MM.1S (cell line): Measurements from ENCODE around the gene ALAS1.
"Not testable (repeated sequence)": the region's sequence is repeated elsewhere in the genome, so short reads cannot be mapped to it uniquely, and the experiment has no call there.

Experiments
- DNase-seq: peaks from one replicate; pipeline ENCODE4 v3.0.0-alpha.2; 2015
- H2AFZ ChIP-seq: fragments of 300-600 bp; sonication (generic); 2 replicates; pipeline ENCODE4 v1.6.0; 2016; ENCODE audit warnings: antibody characterized with exemption, low read length
- H3F3A ChIP-seq: fragments of 300-600 bp; sonication (generic); 2 replicates; pipeline ENCODE4 v1.6.1; 2016; ENCODE audit warnings: mild to moderate bottlenecking, antibody characterized with exemption, low read length, moderate library complexity, mixed read lengths; ENCODE audit not compliant: insufficient read depth
- H3K27ac ChIP-seq: fragments of 300-600 bp; sonication (generic); 2 replicates; pipeline ENCODE4 v1.5.1; 2016; ENCODE audit warnings: mild to moderate bottlenecking, low read length
- H3K27me3 ChIP-seq: fragments of 300-600 bp; sonication (generic); replicated peaks from 2 replicates; pipeline ENCODE4 v1.6.0; 2016; ENCODE audit warnings: low read length; ENCODE audit not compliant: insufficient read depth
- H3K36me3 ChIP-seq: fragments of 300-600 bp; sonication (generic); replicated peaks from 2 replicates; pipeline ENCODE4 v1.6.1; 2016; ENCODE audit warnings: mild to moderate bottlenecking, low read length, mixed read lengths; ENCODE audit not compliant: insufficient read depth
- H3K4me1 ChIP-seq: fragments of 300-600 bp; sonication (generic); 2 replicates; pipeline ENCODE4 v1.6.1; 2016; ENCODE audit warnings: low read length, mixed read lengths
- H3K4me2 ChIP-seq: fragments of 300-600 bp; sonication (generic); 2 replicates; pipeline ENCODE4 v1.6.0; 2016; ENCODE audit warnings: low read depth, low read length
- H3K4me3 ChIP-seq: fragments of 300-600 bp; sonication (generic); 2 replicates; pipeline ENCODE4 v1.5.1; 2016; ENCODE audit warnings: low read length, mixed read lengths
- H3K79me2 ChIP-seq: fragments of 300-600 bp; sonication (generic); 2 replicates; pipeline ENCODE4 v1.6.1; 2016; ENCODE audit warnings: mixed run types, low read length, mixed read lengths
- H3K9ac ChIP-seq: fragments of 300-600 bp; sonication (generic); 2 replicates; pipeline ENCODE4 v1.6.1; 2016; ENCODE audit warnings: low read length, mixed read lengths
- H3K9me2 ChIP-seq: fragments of 300-600 bp; sonication (generic); replicated peaks from 2 replicates; pipeline ENCODE4 v1.6.1; 2016; ENCODE audit warnings: mild to moderate bottlenecking, low read length, mixed read lengths; ENCODE audit not compliant: insufficient read depth
- H3K9me3 ChIP-seq: fragments of 300-600 bp; sonication (generic); replicated peaks from 2 replicates; pipeline ENCODE4 v1.6.1; 2016; ENCODE audit warnings: mild to moderate bottlenecking, low read length, mixed read lengths; ENCODE audit not compliant: insufficient read depth
- H4K20me1 ChIP-seq: fragments of 300-600 bp; sonication (generic); 2 replicates; pipeline ENCODE4 v1.6.1; 2016; ENCODE audit warnings: mild to moderate bottlenecking, low read length, moderate library complexity, mixed read lengths; ENCODE audit not compliant: insufficient read depth
- CTCF ChIP-seq: fragments of 300-600 bp; sonication (generic); IDR thresholded peaks from 2 replicates; pipeline ENCODE4 v1.5.1; 2016; ENCODE audit warnings: antibody characterized with exemption, low read length, mixed read lengths
- EZH2 ChIP-seq: fragments of 300-600 bp; sonication (generic); optimal IDR thresholded peaks from 2 replicates; pipeline ENCODE3; 2017; ENCODE audit warnings: low read depth, mild to moderate bottlenecking, antibody characterized with exemption, low read length, mixed read lengths
- EZH2phosphoT487 ChIP-seq: fragments of 300-600 bp; sonication (generic); IDR thresholded peaks from 2 replicates; pipeline ENCODE4 v1.6.1; 2018; ENCODE audit warnings: antibody characterized with exemption, low read length

ALAS1 gene

GRCh38 chr3:52177701-52178042, 20.3 kb upstream of the ALAS1 start:
- Histone ChIP-seq H3K79me2 (no peaks in the 10 kb centered on the region), H3K9ac (no peak overlapping the region), H3K9me2 (no peaks in the 10 kb centered on the region), H3K4me3 (no peak overlapping the region), H3K9me3 (no peaks in the 10 kb centered on the region), H3K36me3 (no peaks in the 10 kb centered on the region), H3K4me2 (no peak overlapping the region), H4K20me1 (no peaks in the 10 kb centered on the region), H3K27me3 (no peaks in the 10 kb centered on the region), H3K27ac (no peak overlapping the region), H2AFZ (no peak overlapping the region), H3K4me1 (no peaks in the 10 kb centered on the region), H3F3A (no peaks in the 10 kb centered on the region)
- no peak for DNase-seq
- no peak for TF ChIP-seq EZH2phosphoT487
- no peak for TF ChIP-seq CTCF
- TF ChIP-seq EZH2, result no peak

DNA sequence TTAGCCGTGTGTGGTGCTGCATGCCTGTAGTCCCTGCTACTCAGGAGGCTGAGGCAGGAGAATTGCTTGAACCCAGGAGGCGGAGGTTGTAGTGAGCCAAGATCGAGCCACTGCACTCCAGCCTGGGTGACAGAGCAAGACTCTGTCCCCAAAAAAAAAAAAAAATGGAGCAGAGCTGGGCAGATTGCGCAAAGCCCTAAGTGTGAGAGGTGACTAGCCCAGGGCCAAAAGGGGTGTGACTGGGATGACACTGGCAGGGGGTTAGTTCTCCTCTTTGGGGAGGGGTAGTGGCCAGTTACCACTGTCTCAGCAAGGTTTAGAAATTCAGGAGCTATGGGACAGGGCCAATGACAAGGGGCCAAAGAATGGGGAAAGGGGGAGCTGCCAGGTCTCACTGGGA, 19.8 kb upstream of the ALAS1 start:
- H2AFZ ChIP-seq, H3K27ac ChIP-seq, H3K9me3 ChIP-seq, DNase-seq, H3K4me3 ChIP-seq, H3K27me3 ChIP-seq, H3K4me1 ChIP-seq, H3K9me2 ChIP-seq, H3K79me2 ChIP-seq, H4K20me1 ChIP-seq, H3K4me2 ChIP-seq, H3F3A ChIP-seq, H3K9ac ChIP-seq, H3K36me3 ChIP-seq: not testable (repeated sequence)

GRCh38 chr3:52178537-52178936, 19.4 kb upstream of the ALAS1 start:
- no peaks in the 10 kb centered on the region for H3K36me3 ChIP-seq
- H3K79me2 ChIP-seq, result no peaks in the 10 kb centered on the region
- no peaks in the 10 kb centered on the region for H3K9me3 ChIP-seq
- no peak overlapping the region for H3K9ac ChIP-seq
- H4K20me1 ChIP-seq, result no peaks in the 10 kb centered on the region
- H3K4me1 ChIP-seq, result no peaks in the 10 kb centered on the region
- no peak overlapping the region for H3K4me2 ChIP-seq
- TF ChIP-seq CTCF (no peak), EZH2 (no peak), EZH2phosphoT487 (no peak)
- H3K27ac ChIP-seq, result no peak overlapping the region
- no peak overlapping the region for H3K4me3 ChIP-seq
- DNase-seq, result no peak
- no peak overlapping the region for H2AFZ ChIP-seq
- H3F3A ChIP-seq, result no peaks in the 10 kb centered on the region
- no peaks in the 10 kb centered on the region for H3K9me2 ChIP-seq
- no peaks in the 10 kb centered on the region for H3K27me3 ChIP-seq

GRCh38 chr3:52181543-52181942, 16.4 kb upstream of the ALAS1 start:
- H3F3A ChIP-seq, result no peaks in the 10 kb centered on the region
- no peaks in the 10 kb centered on the region for H3K79me2 ChIP-seq
- no peaks in the 10 kb centered on the region for H3K27me3 ChIP-seq
- no peaks in the 10 kb centered on the region for H3K4me1 ChIP-seq
- no peak overlapping the region for H3K9ac ChIP-seq
- no peak overlapping the region for H3K27ac ChIP-seq
- no peaks in the 10 kb centered on the region for H3K9me2 ChIP-seq
- H3K9me3 ChIP-seq, result no peaks in the 10 kb centered on the region
- H2AFZ ChIP-seq, result no peak overlapping the region
- no peak overlapping the region for H3K4me2 ChIP-seq
- no peak overlapping the region for H3K4me3 ChIP-seq
- no peaks in the 10 kb centered on the region for H3K36me3 ChIP-seq
- H4K20me1 ChIP-seq, result no peaks in the 10 kb centered on the region
- DNase-seq, result no peak
- no peak for TF ChIP-seq EZH2phosphoT487
